ENCODE results near the gene CLIC5. TPM values are rescaled to one million over a fixed set of nuclear protein-coding genes. Genes with fewer than 3 reads are reported as not detected.

Gene CLIC5
- polyA plus RNA-seq, 2 donors, result 0.25 to 0.37 TPM

DNA sequence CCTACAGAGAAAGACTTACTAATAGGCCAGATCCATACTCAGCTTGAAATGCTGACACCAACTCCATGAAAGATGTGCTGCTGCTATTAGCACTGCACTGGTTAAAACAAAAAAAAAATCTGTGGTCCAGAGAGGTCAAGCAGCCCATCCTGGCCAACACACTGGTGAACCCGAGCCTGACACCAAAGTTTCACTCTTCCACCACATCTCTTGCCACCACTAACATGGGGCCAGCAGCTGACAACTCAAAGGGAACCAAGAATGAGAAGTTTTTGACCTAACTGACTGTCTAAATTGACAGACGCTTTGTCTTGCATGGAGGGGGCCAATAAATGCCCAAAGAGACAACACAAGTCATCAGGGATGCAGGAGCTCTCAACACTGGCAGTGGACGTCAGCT, 5.4 kb downstream of the CLIC5 start:
- Histone ChIP-seq H3K9me3 (ENCODE audit: control insufficient read depth in 2 of 2, insufficient read depth in 1 of 2, low read depth in 1 of 2, low read length in 1 of 2) (no peaks in the 10 kb centered on the region), H3K27me3 (ENCODE audit: control insufficient read depth in 1 of 2, insufficient read depth in 2 of 2, low read length in 2 of 2) (peaks cover 0 to 4% of the 10 kb centered on the region in 2 donors), H3K27ac (ENCODE audit: low read depth in 2 of 2, low read length in 1 of 2) (no peak overlapping the region), H3K4me1 (ENCODE audit: control insufficient read depth in 2 of 2, insufficient read depth in 2 of 2, low read length in 1 of 2) (peaks cover 0 to 4% of the 10 kb centered on the region in 2 donors), H3K36me3 (ENCODE audit: control insufficient read depth in 2 of 2, insufficient read depth in 2 of 2, low read length in 1 of 2) (no peaks in the 10 kb centered on the region), H3K4me3 (ENCODE audit: low read depth in 1 of 2, low read length in 2 of 2) (no peak overlapping the region)
- WGBS, 2 donors, result 86 to 88% methylated on average over 3 of the region's 3 CpGs

DNA sequence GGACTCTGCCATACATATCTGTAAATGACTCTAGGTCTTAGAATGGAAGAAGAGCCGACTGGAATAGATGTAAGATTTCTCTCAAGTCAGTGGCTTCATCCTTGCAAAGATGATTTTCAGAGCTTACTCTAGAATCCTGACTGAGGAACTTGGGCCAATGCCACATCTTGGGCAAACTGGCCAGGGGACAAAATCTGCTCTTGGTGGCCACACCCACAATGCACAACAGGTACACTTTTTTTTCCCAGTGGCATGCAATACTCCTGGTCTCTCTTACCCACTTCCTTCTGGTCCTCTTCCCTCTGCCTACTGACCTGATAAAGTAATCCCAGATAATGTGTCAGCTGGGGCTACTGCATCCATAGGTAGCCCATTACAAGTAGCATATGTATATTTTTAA, 13.4 kb downstream of the CLIC5 start:
- Histone ChIP-seq H3K27ac (ENCODE audit: low read depth in 2 of 2, low read length in 1 of 2) (no peak overlapping the region), H3K27me3 (ENCODE audit: control insufficient read depth in 1 of 2, insufficient read depth in 2 of 2, low read length in 2 of 2) (no peaks in the 10 kb centered on the region), H3K4me3 (ENCODE audit: low read depth in 1 of 2, low read length in 2 of 2) (no peak overlapping the region), H3K9me3 (ENCODE audit: control insufficient read depth in 2 of 2, insufficient read depth in 1 of 2, low read depth in 1 of 2, low read length in 1 of 2) (no peaks in the 10 kb centered on the region), H3K36me3 (ENCODE audit: control insufficient read depth in 2 of 2, insufficient read depth in 2 of 2, low read length in 1 of 2) (no peaks in the 10 kb centered on the region), H3K4me1 (ENCODE audit: control insufficient read depth in 2 of 2, insufficient read depth in 2 of 2, low read length in 1 of 2) (no peaks in the 10 kb centered on the region)
- 84 to 96% methylated on average over 1 of the region's 1 CpG for WGBS, 2 donors

DNA sequence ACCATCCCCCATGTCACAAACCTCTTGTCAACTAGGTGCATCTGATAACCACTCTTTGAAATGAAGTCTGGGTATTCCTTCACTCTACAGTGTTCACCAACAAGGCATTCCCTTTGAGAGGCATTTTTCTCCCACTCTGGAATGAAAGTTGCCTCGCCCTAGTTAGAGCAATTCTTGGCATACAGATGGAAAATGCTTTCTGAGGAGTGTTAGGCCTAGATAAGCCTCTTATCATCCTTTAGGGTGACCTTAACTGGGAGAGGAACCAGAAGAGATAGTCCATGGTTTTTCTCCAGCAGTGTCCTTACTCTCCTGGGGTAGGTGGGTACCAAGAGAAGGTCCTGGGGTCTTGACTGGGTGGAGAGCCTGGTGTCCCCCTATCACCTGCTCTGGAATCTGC, 14.8 kb downstream of the CLIC5 start:
- Histone ChIP-seq H3K4me3 (ENCODE audit: low read depth in 1 of 2, low read length in 2 of 2) (no peak overlapping the region), H3K9me3 (ENCODE audit: control insufficient read depth in 2 of 2, insufficient read depth in 1 of 2, low read depth in 1 of 2, low read length in 1 of 2) (no peaks in the 10 kb centered on the region), H3K27ac (ENCODE audit: low read depth in 2 of 2, low read length in 1 of 2) (no peak overlapping the region), H3K4me1 (ENCODE audit: control insufficient read depth in 2 of 2, insufficient read depth in 2 of 2, low read length in 1 of 2) (no peaks in the 10 kb centered on the region), H3K36me3 (ENCODE audit: control insufficient read depth in 2 of 2, insufficient read depth in 2 of 2, low read length in 1 of 2) (no peaks in the 10 kb centered on the region), H3K27me3 (ENCODE audit: control insufficient read depth in 1 of 2, insufficient read depth in 2 of 2, low read length in 2 of 2) (no peaks in the 10 kb centered on the region)
- WGBS, 2 donors, result 71 to 75% methylated on average over 1 of the region's 1 CpG

GRCh38 chr6:45998524-45998923, 17.1 kb downstream of the CLIC5 start:
- Histone ChIP-seq H3K4me1 (ENCODE audit: control insufficient read depth in 2 of 2, insufficient read depth in 2 of 2, low read length in 1 of 2) (no peaks in the 10 kb centered on the region), H3K27ac (ENCODE audit: low read depth in 2 of 2, low read length in 1 of 2) (no peak overlapping the region), H3K9me3 (ENCODE audit: control insufficient read depth in 2 of 2, insufficient read depth in 1 of 2, low read depth in 1 of 2, low read length in 1 of 2) (no peaks in the 10 kb centered on the region), H3K4me3 (ENCODE audit: low read depth in 1 of 2, low read length in 2 of 2) (no peak overlapping the region), H3K36me3 (ENCODE audit: control insufficient read depth in 2 of 2, insufficient read depth in 2 of 2, low read length in 1 of 2) (no peaks in the 10 kb centered on the region), H3K27me3 (ENCODE audit: control insufficient read depth in 1 of 2, insufficient read depth in 2 of 2, low read length in 2 of 2) (no peaks in the 10 kb centered on the region)
- WGBS, 2 donors, result 76 to 81% methylated on average over 2 of the region's 2 CpGs

DNA sequence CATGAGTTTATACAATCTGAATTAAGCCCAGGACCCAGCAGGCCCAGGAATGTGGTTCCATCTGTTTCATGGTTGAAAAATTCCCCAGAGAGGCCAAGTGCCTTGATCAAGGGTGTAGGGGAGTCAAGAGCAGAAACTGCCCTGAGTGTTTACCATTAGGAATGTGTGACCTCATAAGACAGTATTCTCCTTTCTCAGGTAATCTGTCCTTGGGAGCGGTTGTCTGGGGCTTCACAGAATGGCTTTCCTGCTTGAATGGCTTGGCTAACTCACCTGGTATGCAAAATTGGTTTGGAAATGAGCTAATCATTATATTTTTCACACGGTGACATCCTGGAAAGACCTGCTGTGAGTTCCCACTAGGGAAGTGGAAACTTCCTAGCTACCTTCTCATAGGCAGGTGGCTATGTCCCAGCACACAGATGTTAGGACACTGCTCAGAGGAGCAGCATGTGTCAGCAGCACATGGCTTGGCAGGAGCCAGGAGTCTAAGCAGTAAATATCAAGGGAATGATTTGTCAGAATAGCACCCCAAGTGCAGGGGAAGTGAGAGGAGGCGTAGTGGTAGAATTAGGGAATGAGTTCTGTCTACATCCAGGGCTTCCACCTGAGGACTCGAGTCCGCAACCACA, 17.7 kb downstream of the CLIC5 start:
- H3K36me3 ChIP-seq (ENCODE audit: control insufficient read depth in 2 of 2, insufficient read depth in 2 of 2, low read length in 1 of 2), result no peaks in the 10 kb centered on the region

GRCh38 chr6:45991189-45991588, 24.5 kb downstream of the CLIC5 start:
- H3K4me1 ChIP-seq (ENCODE audit: control insufficient read depth in 2 of 2, insufficient read depth in 2 of 2, low read length in 1 of 2), result no peaks in the 10 kb centered on the region
- no peak overlapping the region for H3K4me3 ChIP-seq (ENCODE audit: low read depth in 1 of 2, low read length in 2 of 2)
- no peaks in the 10 kb centered on the region for H3K27me3 ChIP-seq (ENCODE audit: control insufficient read depth in 1 of 2, insufficient read depth in 2 of 2, low read length in 2 of 2)
- no peaks in the 10 kb centered on the region for H3K9me3 ChIP-seq (ENCODE audit: control insufficient read depth in 2 of 2, insufficient read depth in 1 of 2, low read depth in 1 of 2, low read length in 1 of 2)
- WGBS, 2 donors, result 59 to 76% methylated on average over 1 of the region's 1 CpG
- no peak overlapping the region for H3K27ac ChIP-seq (ENCODE audit: low read depth in 2 of 2, low read length in 1 of 2)
- no peaks in the 10 kb centered on the region for H3K36me3 ChIP-seq (ENCODE audit: control insufficient read depth in 2 of 2, insufficient read depth in 2 of 2, low read length in 1 of 2)

More for the DNA sequence above, 17.7 kb downstream of the CLIC5 start:
- Histone ChIP-seq H3K27me3 (ENCODE audit: control insufficient read depth in 1 of 2, insufficient read depth in 2 of 2, low read length in 2 of 2) (no peaks in the 10 kb centered on the region), H3K4me1 (ENCODE audit: control insufficient read depth in 2 of 2, insufficient read depth in 2 of 2, low read length in 1 of 2) (no peaks in the 10 kb centered on the region), H3K4me3 (ENCODE audit: low read depth in 1 of 2, low read length in 2 of 2) (no peak overlapping the region), H3K9me3 (ENCODE audit: control insufficient read depth in 2 of 2, insufficient read depth in 1 of 2, low read depth in 1 of 2, low read length in 1 of 2) (no peaks in the 10 kb centered on the region), H3K27ac (ENCODE audit: low read depth in 2 of 2, low read length in 1 of 2) (no peak overlapping the region)
- WGBS, 2 donors, result 72 to 76% methylated on average over 5 of the region's 5 CpGs

DNA sequence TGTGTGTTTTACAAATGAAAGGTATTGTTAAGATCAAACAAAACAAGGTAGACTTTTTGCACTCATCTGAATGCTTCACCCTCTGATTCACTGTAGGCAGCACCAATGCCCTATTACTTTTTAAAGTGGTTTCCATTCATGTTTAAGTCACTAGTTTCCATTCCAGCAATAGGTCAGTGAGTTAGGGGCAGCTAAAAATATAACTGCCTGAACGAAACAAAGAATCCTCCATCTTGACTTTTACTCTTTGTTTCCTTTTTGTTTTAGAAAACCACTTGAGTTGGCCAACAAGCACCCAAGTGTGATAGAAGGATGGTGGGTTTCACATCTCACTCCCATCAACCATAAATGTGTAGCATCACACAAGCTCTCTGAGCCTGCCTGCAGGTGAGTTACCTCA, 25.5 kb downstream of the CLIC5 start:
- Histone ChIP-seq H3K27ac (ENCODE audit: low read depth in 2 of 2, low read length in 1 of 2) (no peak overlapping the region), H3K9me3 (ENCODE audit: control insufficient read depth in 2 of 2, insufficient read depth in 1 of 2, low read depth in 1 of 2, low read length in 1 of 2) (no peaks in the 10 kb centered on the region), H3K4me3 (ENCODE audit: low read depth in 1 of 2, low read length in 2 of 2) (no peak overlapping the region), H3K4me1 (ENCODE audit: control insufficient read depth in 2 of 2, insufficient read depth in 2 of 2, low read length in 1 of 2) (no peaks in the 10 kb centered on the region), H3K36me3 (ENCODE audit: control insufficient read depth in 2 of 2, insufficient read depth in 2 of 2, low read length in 1 of 2) (no peaks in the 10 kb centered on the region), H3K27me3 (ENCODE audit: control insufficient read depth in 1 of 2, insufficient read depth in 2 of 2, low read length in 2 of 2) (no peaks in the 10 kb centered on the region)
- WGBS, 2 donors, result 72 to 80% methylated on average over 1 of the region's 1 CpG

DNA sequence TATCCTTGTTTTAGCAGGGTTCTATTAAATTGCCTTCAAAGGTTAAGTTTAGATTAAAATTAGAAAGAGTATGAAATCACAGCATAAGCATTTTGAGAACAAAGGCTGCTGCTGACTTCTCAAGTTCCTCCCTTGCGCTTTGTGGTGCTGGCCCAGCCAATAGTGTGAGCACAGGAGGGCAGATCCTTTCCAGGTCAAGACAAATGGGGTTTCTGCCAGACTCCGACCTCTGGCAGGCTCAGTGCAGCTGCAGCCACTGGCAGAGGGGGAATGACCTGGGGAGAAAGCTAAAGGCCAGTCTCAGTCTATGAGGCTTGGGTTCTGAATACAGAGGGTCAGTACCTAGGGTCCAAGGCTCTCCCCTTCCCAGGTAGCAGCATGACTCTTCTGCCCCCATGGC, 27.0 kb downstream of the CLIC5 start:
- Histone ChIP-seq H3K27me3 (ENCODE audit: control insufficient read depth in 1 of 2, insufficient read depth in 2 of 2, low read length in 2 of 2) (no peaks in the 10 kb centered on the region), H3K4me3 (ENCODE audit: low read depth in 1 of 2, low read length in 2 of 2) (no peak overlapping the region), H3K4me1 (ENCODE audit: control insufficient read depth in 2 of 2, insufficient read depth in 2 of 2, low read length in 1 of 2) (no peaks in the 10 kb centered on the region), H3K36me3 (ENCODE audit: control insufficient read depth in 2 of 2, insufficient read depth in 2 of 2, low read length in 1 of 2) (no peaks in the 10 kb centered on the region), H3K27ac (ENCODE audit: low read depth in 2 of 2, low read length in 1 of 2) (no peak overlapping the region), H3K9me3 (ENCODE audit: control insufficient read depth in 2 of 2, insufficient read depth in 1 of 2, low read depth in 1 of 2, low read length in 1 of 2) (no peaks in the 10 kb centered on the region)
- 75 to 76% methylated on average over 2 of the region's 2 CpGs for WGBS, 2 donors

GRCh38 chr6:45987856-45988255, 27.8 kb downstream of the CLIC5 start:
- Histone ChIP-seq H3K27ac (ENCODE audit: low read depth in 2 of 2, low read length in 1 of 2) (no peak overlapping the region), H3K4me1 (ENCODE audit: control insufficient read depth in 2 of 2, insufficient read depth in 2 of 2, low read length in 1 of 2) (no peaks in the 10 kb centered on the region), H3K4me3 (ENCODE audit: low read depth in 1 of 2, low read length in 2 of 2) (no peak overlapping the region), H3K9me3 (ENCODE audit: control insufficient read depth in 2 of 2, insufficient read depth in 1 of 2, low read depth in 1 of 2, low read length in 1 of 2) (no peaks in the 10 kb centered on the region), H3K27me3 (ENCODE audit: control insufficient read depth in 1 of 2, insufficient read depth in 2 of 2, low read length in 2 of 2) (no peaks in the 10 kb centered on the region), H3K36me3 (ENCODE audit: control insufficient read depth in 2 of 2, insufficient read depth in 2 of 2, low read length in 1 of 2) (no peaks in the 10 kb centered on the region)
- whole genome bisulfite sequencing, 2 donors, result 73 to 79% methylated on average over 1 of the region's 1 CpG

DNA sequence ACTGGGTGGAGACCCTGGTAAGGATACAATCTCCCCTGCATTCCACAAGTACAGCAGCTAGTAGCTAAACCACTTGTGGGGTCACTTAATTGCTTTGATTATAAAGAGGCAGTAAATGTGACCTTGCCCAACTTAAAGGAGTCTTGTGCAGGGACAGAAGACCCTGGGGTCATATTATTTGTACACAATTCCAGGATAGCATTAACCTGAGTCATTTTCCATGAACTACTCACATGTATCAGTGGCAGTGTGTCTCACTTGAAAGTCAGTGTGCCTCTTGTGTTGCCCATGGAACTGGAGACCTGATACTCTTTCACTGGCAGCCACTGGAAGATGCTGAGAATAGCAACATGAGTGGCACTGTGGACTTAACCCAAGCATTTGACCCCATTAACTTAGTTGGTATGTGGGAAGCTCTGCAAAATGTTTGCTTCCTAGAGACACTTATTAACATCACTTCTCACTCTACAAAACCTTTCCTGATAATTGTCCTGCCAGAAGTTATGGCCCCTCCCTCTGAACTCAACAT, 28.9 kb downstream of the CLIC5 start:
- Histone ChIP-seq H3K27me3 (ENCODE audit: control insufficient read depth in 1 of 2, insufficient read depth in 2 of 2, low read length in 2 of 2) (no peaks in the 10 kb centered on the region), H3K9me3 (ENCODE audit: control insufficient read depth in 2 of 2, insufficient read depth in 1 of 2, low read depth in 1 of 2, low read length in 1 of 2) (no peaks in the 10 kb centered on the region), H3K4me1 (ENCODE audit: control insufficient read depth in 2 of 2, insufficient read depth in 2 of 2, low read length in 1 of 2) (no peaks in the 10 kb centered on the region), H3K36me3 (ENCODE audit: control insufficient read depth in 2 of 2, insufficient read depth in 2 of 2, low read length in 1 of 2) (no peaks in the 10 kb centered on the region), H3K4me3 (ENCODE audit: low read depth in 1 of 2, low read length in 2 of 2) (no peak overlapping the region), H3K27ac (ENCODE audit: low read depth in 2 of 2, low read length in 1 of 2) (no peak overlapping the region)
